Activated CD8-positive, alpha-beta memory T cell treated with anti-CD3 and anti-CD28 coated beads for 1 hour (primary cell): ENCODE results near the gene MFAP2.

Experiments used
- DNase-seq, 2 donors: peaks; one replicate each; pipeline ENCODE4 v3.0.0-alpha.2; 2020; ENCODE audit warnings: low read depth in 1 of 2; ENCODE audit errors: extremely low read depth in 1 of 2

MFAP2 gene, protein sequence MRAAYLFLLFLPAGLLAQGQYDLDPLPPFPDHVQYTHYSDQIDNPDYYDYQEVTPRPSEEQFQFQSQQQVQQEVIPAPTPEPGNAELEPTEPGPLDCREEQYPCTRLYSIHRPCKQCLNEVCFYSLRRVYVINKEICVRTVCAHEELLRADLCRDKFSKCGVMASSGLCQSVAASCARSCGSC

DNA sequence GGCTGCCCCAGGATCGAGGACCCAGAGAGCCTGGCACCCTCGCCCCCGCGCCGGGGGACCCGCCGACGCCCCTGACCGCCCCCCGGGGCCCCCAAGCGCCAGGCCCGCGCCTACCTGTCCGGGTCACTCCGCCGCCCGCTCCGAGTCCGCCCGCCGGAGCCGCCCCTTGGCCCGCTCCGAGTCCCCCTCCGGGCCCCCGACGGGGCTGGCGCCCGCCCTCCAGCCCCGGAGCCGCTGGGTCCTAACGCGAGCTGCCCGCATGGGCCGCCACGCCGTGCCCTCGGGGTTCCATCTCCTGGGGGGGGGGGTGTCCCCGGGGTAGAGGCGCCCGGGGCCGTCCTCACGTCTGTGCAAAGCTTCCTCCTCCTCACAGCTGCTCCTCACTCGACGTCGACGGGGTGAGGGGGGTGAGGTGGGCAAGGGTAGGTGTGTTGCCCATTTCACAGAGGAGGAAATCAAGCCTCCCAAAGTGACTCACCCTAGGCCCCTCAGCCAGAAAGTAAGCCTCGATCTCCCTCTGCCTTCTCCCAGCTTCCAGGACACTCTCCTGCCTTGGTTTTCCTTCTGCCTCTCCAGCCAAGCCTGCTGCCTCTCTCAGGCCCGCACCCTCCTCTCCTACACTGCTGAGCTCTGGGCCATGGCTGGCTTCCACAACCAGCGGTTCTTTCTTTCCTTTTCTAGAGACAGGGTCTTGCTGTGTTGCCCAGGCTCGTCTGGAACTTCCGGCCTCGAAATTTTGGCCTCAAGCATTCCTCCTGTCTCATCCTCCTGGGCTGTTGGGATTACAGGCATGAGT is at the start of gene MFAP2:
MFAP2 (minus strand) TSS at position 148 of the 796 bp plus-strand sequence. CDS start 2,347 bp downstream, outside the sequence.
- no peak for DNase-seq

DNA sequence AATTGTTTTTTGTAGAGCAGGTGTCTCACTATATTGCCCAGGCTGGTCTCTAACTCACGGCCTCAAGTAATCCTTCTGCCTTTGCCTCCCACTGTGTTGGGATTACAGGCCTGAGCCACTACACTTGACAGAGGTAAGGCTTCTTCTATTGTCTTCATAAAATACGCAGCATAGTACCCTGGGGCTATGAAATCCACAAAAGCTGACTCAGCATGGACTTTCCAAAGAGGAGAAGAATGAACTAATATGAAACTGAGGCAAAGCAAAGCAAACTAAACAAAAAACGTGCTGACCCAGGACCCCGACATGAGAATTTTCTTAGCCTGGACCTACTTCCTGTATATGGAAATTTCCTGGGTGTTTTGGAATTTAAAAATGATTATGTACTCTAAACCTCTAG is 49.8 kb upstream of the MFAP2 start:
- no peak for DNase-seq

DNA sequence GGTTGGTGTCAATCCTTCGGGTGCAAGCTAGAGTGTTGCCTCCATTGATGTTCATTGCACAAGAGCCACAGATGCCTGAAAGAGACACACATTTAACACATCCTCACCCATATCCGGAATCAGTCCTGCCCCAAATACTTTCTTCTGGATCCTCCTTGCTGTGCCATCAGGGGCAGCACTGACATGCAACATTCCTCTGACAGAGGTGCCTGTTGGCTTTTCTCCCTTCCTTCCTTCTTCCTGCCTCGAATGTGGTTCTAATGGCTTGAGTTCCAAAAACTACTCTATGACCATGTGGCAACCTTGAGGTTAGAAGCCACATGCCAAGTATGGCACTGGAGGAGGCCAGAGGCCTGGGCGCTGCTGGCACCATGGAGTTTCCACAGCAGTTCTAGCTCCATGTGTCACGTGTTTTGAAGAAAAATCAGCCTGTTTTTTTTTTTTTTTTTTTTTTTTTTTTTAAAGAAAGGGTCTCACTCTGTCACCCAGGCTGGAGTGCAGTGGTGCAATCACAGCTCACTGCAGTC is 48.3 kb upstream of the MFAP2 start:
- DNase-seq: no peak

DNA sequence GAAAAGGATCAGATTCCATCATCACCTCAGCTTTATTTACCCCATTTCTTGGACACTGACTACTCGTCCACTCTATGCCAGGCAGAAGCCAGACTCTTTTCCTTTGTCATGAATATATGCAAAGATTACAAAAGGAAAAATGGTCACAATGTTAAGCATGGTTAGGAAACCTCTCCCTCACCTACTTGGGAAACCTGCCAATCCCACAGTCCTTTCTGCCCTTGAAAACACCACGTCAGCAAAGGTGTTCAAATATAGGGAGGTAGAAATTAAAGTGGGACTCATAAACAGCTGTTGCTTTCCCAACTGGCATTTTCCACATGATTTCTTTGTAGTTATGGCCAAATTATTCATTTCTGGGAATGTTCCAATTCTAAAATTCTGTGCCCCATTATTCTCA is 47.5 kb upstream of the MFAP2 start:
- no peak for DNase-seq

DNA sequence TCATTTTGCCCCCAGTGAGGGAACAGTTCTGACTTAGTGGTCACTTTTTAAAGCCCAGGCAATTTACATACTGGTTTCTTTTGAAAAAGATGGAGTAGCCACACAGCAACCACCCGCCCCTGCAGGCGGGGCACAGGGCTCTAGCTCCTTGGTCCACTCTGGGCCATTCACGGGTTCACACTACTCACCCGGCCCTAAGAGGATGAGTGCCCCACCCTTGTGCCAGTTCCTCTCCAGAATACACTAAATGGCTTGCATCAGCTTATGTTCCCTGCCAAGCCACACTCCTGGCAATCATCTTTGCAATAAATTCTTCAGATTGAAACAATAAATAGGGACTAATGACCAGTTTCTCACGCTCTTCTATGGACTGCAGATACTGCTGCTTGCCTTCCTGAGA is 47.0 kb upstream of the MFAP2 start:
- DNase-seq: no peak

DNA sequence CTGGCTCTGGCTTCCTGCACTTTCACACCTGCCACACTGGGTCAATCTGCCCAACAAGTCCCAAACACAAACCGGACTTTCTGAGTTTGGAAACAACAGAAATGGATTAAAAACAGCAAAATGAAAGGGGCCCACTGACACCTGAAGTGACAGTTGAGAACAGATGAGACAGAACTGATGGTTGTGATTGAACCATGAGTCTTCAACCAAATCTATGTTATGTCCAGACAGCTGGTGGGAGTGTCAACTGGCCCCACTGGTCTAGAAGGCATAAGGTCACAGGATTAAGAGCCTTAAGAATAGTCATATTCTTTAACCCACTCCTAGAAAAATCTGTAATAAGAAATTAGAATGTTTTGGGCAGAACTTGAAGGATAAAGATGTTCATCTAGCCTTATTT is 44.3 kb upstream of the MFAP2 start:
- no peak for DNase-seq

DNA sequence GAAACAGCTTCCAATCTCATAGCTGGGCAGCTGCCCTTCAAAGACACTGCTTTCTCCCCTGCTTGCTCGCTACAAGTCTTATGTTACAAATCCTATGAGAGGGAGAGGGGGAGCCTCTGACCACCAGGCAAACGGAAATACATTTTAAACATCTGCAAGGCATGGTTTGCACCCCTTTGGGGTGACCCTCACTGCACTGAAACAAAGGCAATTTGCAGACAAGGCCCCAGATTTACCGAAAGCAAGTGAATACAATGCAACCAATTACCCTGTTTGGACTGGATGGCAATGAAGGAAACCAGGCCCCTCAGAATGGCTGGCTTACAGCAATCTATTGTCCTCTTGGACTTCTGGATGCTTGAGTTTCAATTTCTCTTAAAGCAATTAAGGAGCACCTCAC is 43.2 kb upstream of the MFAP2 start:
- DNase-seq: no peak

DNA sequence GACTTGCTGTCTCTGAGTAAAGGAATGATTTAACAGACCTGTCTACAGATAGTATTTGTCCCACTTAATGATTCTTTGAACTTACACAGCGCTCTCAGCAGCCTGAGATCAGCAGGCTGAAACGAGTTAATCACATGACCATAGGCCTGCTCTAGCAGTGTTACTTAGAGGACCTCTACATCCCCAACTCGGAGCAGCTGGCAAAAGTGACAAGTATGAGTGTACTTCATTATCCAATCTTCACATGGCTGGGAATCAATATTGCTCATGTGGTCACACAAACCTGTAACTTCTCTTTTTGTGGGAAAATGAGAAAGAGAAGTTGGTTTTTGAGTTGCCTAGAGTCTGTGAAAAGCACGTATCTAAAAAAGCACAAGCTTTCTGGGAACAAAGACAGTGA is 42.7 kb upstream of the MFAP2 start:
- DNase-seq: no peak

DNA sequence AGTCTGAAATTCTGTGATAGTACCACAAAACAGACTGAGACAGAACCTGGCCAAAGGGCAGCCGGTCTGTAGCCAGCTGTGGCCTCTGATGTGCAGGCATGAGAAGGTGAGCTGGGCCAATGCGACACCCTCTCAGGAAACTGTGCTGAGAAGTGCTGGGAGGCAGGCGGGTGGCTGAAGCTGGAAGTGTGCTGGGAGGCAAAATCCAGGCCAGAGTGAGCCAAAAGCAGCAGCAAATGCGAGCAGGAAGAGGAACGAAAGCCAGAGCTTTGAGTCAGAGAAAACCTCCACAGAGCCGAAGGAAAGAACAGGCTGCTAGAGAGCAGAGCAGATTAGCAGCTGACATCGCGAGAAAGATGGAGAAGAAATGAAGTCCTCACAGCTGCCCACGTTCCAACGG is 41.5 kb upstream of the MFAP2 start:
- DNase-seq: no peak

DNA sequence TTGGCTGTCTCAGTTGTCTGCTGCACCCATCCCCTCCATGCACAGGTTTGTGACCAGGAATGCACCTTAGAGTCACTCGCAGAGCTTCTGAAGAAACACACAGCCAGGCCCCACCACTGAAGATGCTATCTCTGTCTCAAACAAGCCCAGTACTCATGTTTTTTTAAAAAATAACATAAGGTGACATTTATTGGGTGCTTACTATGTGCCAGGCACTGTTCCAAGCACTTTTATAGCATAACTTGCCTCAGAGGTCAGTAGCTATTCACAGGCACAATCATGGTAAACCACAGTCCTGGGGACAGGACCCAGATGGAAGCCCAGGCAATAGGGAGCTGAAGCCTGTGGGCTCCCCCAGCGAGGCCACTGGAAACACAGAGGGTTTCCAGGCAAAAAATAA is 40.1 kb upstream of the MFAP2 start:
- DNase-seq: no peak

DNA sequence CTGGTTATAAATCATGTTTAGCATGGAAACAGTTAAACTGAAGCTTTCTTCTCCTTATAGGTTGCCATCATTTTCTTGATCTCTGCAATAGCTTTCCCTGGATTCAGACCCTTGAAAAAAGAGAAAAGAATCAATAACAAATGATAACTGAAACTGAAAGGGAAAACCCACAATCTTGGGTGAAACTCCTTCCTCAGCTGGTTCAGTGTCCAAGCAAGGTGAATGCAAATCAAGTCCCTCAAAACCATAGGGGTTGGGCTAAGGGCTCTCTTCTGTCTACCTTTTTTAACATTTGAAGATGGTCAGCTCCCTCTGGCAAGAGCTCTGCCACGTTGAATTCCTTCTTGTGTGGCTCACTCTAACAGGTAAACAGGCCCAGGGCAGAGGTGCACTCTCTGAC is 38.4 kb upstream of the MFAP2 start:
- DNase-seq: no peak

DNA sequence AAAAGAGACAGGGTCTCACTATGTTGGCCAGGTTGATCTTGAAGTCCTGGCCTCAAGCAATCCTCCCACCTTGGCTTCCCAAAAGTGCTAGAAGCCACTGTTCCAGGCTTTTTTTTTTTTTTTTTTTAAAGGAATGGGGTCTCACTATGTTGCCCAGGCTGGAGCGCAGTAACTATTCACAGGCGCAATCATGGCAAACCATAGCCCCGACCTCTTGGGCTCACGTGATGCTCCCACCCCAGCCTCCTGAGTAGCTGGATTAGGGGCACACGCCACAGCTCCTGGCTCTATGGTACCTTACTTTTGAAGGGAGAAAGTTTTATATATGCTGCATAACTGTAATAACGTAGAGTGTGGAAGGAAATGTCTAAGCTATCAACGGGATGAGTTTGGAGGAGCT is 37.0 kb upstream of the MFAP2 start:
- no peak for DNase-seq

DNA sequence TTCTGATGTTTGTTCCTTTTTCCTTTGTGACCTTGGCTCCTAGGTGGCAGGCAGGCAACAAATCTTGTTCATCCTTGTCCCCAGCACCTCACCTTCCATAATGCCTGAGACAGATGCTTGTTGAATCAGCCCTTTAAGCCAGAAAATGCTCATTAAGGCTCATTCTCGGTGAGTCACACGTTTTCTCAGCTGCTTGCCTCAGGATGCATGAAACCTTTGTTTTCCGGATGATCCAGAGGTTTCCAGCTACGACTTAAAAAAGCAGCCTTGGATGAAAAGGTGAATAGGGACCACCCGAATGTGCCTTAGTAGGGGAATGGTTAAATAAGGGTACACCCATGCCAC is 35.9 kb upstream of the MFAP2 start:
- DNase-seq: no peak

DNA sequence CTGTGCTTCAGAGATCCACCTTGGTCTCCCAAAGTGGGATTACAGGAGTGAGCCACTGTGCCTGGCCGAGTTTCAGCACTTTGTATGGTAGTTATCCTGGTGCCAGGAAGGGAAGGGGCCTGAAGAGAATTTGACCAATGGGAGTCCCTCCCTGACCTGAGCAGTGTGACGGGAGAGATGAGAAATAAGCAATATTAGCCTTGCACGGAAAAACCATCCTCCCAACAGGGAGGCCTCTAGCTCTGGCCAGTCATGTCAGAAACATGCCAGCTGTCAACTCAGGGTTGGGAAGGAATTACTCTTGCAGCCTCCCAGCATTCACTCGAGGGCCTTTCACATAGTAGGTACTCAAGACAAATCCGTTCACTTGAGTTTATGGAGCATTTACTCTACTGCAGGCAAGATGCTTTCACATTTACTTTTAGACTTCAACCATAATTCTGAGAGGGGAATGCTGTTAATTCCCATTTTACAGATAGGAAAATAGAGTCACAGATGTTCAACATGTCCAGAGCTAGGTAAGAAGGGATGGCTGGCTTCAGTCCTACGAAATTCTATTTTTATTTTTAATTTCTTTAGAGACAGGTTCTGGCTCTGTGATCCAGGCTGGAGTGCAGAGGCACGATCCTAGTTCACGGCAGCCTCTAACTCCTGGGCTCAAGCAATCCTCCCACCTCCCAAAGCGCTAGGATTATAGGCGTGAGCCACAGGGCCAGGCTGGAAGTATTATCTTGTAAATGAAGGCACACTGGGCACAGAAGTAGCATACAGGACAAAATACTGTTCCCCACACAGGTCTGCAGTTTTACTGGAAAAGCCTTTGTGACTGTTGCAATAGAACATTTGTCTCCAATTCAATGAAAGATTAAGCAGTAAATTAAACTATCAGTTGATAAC is 34.5 kb upstream of the MFAP2 start:
- DNase-seq: no peak

DNA sequence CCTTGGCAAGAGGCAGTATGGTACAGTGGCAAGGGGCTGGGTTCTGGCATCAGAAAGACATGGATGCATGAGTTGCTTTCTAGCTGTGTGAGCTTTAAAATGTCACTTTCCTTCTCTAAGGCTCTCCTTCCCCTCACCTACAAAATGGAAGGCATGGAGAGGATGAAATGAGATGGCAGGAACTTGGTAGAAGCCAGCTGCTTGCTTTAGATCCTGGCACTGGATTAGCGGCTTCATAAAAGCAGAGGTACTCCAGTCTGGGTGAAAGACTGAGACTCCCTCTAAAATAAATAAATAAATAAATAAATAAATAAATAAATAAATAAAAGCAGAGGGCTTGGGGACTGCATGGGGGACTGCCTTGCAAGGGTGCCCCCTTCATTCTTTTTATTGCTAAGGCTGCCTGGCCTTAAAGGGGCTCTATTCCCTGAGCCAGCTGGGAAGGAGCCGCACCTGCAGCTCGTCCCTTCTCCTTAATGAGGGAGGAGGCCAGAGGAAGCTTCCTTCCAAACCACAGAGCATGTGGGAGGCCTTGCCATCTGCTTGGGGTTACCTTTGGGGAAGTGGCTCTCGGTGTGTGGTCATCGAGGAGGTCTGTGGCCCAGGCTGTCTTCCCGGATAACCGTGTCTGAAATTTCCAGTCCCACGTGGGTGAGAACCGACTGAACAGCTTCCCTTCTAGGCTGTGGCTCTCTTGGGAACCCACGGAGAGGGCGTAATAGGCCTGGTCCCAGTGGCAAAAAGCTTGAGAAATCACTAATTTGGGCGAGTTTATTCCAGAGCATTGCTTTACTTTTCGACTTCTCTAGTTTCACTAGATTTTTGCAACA is 33.3 kb upstream of the MFAP2 start:
- DNase-seq: no peak

DNA sequence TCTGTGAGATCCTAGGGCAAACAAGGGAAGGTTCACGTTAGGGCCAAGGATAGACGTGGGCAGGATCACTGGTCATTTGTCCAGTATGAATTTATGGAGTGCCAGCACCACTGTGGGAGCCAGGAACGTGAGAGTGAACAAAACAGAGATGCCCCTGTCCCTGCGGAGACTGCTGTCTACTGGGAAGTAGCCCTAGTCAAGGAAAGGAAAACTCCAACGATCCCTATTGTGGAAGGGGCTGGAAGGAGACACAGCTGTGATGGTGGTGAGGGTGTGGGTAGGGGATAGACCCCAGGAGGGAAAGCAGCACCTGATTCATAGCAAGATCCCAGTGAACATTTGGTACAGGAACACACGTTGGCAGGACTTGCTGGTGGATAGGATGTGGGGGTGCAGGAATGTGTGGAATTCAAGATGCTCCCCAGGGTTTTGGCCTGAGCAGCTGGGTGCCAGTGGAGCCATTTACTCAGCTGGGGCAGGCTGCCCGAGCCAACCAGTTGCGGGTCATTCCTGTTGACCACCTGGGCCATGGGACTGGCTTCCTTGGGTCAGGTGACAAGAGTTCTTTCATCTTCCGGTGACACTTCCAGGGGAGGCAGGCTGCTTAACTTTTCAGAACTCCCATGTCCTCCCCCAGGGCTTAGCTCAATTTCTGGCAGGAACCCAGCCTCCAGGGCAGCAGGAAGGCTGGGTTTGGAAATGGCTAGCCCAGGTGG is 32.5 kb upstream of the MFAP2 start:
- no peak for DNase-seq

DNA sequence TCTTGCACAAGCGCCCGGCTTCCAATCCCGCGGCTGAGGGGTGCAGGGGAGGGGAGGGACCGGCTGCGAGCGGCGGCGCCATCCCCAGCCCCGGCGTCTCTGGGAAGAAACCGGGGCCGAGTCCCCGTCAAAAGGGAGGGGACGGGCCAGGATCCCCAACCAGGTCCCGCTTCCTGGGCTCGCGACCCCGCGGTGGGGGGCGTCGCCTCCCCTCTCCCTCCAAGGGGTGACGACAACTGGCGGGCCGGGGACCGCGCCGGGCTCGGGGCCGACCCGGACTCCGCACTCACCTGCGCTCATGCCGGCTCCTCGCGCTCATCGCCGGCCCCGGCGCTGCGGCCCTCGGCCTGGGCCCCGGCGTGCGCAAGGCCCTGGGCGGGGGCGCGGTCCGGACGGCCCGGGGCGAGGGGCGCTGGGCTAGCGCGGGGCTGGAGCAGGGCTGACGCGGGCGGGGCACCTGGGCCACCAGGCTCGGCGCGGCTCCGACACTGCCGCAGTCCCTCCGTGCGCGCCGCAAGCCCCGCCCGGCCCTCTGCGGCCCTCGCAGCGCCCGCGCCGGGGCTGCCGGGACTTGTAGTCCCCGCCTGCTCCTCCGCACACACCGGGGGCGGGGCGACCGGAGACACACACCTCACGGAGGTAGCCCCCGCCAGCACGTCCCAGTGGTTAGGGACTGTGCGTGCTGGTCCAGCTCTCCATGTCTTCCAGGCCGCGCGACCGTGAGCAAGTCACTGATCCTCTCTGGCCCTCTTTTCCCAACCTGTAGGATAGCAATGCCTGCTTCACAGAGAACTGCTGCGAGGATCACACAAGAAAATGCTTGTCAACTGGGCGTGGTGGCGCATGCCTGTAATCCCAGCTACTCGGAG is 31.3 kb upstream of the MFAP2 start, which contains the start of gene ATP13A2:
ATP13A2 (minus strand) TSS at position 490 of the 869 bp plus-strand sequence; CDS start at position 300, 190 bp downstream.
- DNase-seq: peak; percentile 38 to 78

DNA sequence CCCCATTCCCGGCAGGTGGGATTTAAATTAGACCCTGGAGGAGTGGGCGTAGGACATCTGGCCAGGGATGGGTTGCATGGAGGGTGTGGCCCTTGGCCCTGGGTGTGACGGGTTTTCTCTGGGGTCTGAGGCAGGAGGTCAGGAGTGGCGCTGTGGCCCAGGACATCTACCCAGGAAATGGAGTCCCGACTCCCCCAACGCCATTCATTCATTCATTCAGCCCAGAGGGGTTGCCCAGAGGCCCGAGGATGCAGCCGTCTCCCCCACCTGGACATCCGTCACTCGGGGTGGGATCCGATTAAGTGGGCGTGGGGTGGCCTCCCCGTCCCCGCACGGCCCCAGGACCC is 30.6 kb upstream of the MFAP2 start:
- DNase-seq: no peak

DNA sequence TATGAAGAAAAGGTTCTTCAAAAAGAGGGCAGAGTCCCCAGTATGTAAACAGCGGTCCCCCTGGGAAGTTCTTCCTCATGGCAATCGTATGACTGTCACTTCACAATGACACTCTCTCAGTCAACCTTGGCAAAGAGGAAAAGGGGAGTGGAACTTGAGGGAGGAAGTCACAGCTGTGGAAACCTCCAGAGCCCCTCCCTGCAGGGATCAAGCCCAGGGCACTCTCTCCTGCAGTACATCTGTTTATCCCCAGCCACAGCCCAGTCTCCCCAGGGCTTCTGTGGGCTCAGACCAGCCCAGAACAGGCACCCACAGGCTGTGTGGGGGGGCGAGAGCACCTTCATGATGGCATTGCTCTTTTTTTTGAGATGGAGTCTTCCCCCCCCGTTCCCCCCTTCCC is 29.3 kb upstream of the MFAP2 start:
- no peak for DNase-seq
